Measurements from ENCODE around the gene SCYL1. TPM values are rescaled to one million over a fixed set of nuclear protein-coding genes. Genes with fewer than 3 reads are reported as not detected.

SCYL1 gene
- polyA plus RNA-seq, 2 donors, result 41.8 to 52.4 TPM

DNA sequence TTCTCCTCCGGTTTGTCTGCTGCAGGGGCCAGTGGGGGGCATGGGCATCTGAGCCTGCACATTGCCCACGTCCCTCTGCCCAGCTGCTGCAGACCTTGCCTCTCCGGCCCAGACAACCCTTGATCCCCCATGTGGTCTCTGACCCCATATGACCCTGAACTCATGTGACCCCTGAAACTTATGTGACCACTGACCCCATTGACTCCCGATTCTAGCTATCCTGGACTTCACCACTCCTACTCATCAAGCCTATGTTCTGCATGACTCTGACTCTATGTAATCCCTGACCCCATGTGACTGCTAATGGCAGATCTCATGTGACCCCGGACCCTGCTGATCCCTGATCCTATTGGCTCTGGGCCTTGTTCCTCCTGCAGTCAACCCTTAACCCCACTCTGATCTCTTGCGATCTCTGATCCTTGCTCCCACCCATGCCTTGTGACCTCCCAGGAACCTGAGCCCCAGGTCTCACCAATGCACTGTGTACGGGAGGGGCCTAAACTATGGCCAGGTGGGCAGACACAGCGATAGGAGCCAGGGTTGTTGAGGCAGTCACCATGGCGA, 27.6 kb downstream of the SCYL1 start:
- WGBS, 2 donors, result 74 to 84% methylated on average over 9 of the region's 9 CpGs
- no peak overlapping the region for H3K4me3 ChIP-seq (ENCODE audit: low read depth in 1 of 2, low read length in 2 of 2)
- H3K36me3 ChIP-seq (ENCODE audit: control insufficient read depth in 2 of 2, insufficient read depth in 2 of 2, low read length in 1 of 2), result peaks cover 0 to 5% of the 10 kb centered on the region in 2 donors
- H3K27ac ChIP-seq (ENCODE audit: low read depth in 2 of 2, low read length in 1 of 2), result no peak overlapping the region
- peaks cover 14 to 22% of the 10 kb centered on the region in 2 donors for H3K4me1 ChIP-seq (ENCODE audit: control insufficient read depth in 2 of 2, insufficient read depth in 2 of 2, low read length in 1 of 2)
- H3K27me3 ChIP-seq (ENCODE audit: control insufficient read depth in 1 of 2, insufficient read depth in 2 of 2, low read length in 2 of 2), result no peaks in the 10 kb centered on the region
- no peaks in the 10 kb centered on the region for H3K9me3 ChIP-seq (ENCODE audit: control insufficient read depth in 2 of 2, insufficient read depth in 1 of 2, low read depth in 1 of 2, low read length in 1 of 2)

DNA sequence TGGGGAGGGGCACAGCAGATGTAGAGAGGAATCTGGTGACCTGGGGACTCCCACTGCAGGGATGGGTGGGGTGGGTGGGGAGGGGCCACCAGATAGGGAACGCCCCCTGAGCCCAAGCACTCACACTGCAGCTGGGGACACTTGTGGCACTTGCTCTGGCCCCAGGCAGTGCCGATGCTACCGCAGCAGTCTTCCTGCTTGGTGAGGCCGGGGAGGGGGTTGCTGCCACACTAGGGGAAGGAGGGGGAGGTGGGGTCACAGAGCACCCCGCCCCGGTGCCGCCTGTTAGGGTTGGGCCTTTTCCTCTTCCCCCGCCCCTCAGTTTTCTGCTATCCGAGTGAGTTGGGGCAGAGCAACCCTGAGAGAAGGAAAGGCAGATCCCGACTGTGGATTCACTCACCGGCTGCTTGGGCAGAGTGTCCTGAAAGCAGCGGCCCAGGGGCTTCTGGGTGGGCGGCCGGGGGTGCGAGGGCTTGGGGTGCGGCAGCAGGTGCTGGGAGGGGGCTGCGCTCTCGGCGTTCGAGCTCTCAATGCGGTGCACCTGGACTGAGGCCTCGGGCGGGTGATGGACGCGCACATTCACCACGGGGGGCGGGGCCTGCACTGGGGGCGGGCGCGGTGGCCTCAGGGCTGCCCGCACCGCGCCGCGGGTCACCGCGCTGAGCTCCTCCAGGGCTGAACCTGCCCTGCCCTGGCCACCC, 28.6 kb downstream of the SCYL1 start:
- H3K27me3 ChIP-seq (ENCODE audit: control insufficient read depth in 1 of 2, insufficient read depth in 2 of 2, low read length in 2 of 2), result no peaks in the 10 kb centered on the region
- H3K4me3 ChIP-seq (ENCODE audit: low read depth in 1 of 2, low read length in 2 of 2), result no peak overlapping the region
- WGBS, 2 donors, result 73% methylated on average over 35 to 37 of the region's 37 CpGs
- H3K36me3 ChIP-seq (ENCODE audit: control insufficient read depth in 2 of 2, insufficient read depth in 2 of 2, low read length in 1 of 2), result peaks cover 0 to 3% of the 10 kb centered on the region in 2 donors
- no peak overlapping the region for H3K27ac ChIP-seq (ENCODE audit: low read depth in 2 of 2, low read length in 1 of 2)
- peaks cover 15 to 23% of the 10 kb centered on the region in 2 donors for H3K4me1 ChIP-seq (ENCODE audit: control insufficient read depth in 2 of 2, insufficient read depth in 2 of 2, low read length in 1 of 2)
- no peaks in the 10 kb centered on the region for H3K9me3 ChIP-seq (ENCODE audit: control insufficient read depth in 2 of 2, insufficient read depth in 1 of 2, low read depth in 1 of 2, low read length in 1 of 2)

DNA sequence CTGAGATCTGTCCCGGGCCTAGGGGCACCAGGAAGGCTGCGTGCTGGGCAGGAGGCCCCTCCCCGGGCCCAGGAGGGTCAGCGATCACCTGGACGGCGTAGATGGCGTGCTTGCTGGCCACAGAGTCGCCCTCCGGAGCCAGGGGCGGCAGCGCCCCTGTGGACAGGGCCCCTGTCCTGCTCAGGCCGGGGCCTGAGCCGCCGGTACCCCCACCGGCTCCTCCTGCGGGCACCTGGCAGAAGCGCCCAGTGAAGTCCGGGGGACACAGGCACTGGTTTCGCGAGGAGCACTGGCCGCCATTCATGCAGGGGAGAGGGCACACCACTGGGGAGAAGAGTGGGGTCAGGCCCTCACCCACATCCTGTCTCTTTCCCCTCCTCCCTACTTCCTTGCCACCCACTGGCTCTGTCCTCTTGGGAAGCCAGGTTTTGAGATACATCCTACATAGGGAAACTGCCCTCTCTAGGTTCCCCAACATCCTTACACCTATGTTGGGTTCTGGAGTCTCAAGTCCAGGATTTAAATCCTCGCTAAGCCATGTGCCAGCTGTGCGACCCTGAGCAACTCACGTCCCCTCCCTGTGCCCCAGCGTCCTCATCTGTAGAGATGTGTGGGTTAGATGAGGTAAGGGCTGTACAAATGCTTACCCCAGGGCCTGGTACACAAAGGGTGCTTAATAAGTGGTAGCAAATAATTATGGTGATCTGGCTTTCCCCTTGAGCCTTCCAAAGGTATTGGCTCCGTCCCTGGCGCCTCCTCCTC, 29.4 kb downstream of the SCYL1 start:
- H3K4me3 ChIP-seq (ENCODE audit: low read depth in 1 of 2, low read length in 2 of 2), result no peak overlapping the region
- H3K36me3 ChIP-seq (ENCODE audit: control insufficient read depth in 2 of 2, insufficient read depth in 2 of 2, low read length in 1 of 2), result peaks cover 0 to 3% of the 10 kb centered on the region in 2 donors
- no peaks in the 10 kb centered on the region for H3K27me3 ChIP-seq (ENCODE audit: control insufficient read depth in 1 of 2, insufficient read depth in 2 of 2, low read length in 2 of 2)
- peaks cover 15 to 23% of the 10 kb centered on the region in 2 donors for H3K4me1 ChIP-seq (ENCODE audit: control insufficient read depth in 2 of 2, insufficient read depth in 2 of 2, low read length in 1 of 2)
- WGBS, 2 donors, result 85 to 87% methylated on average over 25 to 27 of the region's 27 CpGs
- no peaks in the 10 kb centered on the region for H3K9me3 ChIP-seq (ENCODE audit: control insufficient read depth in 2 of 2, insufficient read depth in 1 of 2, low read depth in 1 of 2, low read length in 1 of 2)
- no peak overlapping the region for H3K27ac ChIP-seq (ENCODE audit: low read depth in 2 of 2, low read length in 1 of 2)

DNA sequence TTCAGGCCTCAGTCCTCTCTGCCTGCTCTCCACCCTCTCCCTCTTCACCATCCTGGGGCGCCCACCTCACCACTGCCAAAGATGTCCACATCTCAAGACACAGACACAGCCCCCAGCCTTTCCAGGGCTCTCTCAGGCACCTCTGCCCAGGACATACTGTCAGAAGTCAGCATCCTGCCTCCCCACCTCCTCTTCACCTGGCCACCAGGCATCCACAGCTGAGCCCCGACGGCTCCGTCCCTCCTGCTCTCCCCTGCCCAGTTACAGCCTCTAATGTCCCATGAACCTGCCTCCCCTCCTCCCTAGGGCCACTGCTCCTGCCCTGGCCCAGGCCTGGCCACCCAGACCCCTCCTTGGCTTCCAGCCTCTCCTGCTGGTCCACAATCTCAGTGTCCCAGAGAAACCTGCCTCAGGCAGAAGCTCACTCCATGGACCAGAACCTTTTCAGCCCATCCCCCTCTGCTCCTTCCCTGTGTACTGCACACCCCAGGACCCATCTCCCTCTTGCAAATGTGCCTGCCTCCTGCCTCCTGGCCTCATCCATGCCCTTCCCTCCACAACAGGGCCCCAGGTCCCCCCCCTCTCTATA, 30.1 kb downstream of the SCYL1 start:
- H3K9me3 ChIP-seq (ENCODE audit: control insufficient read depth in 2 of 2, insufficient read depth in 1 of 2, low read depth in 1 of 2, low read length in 1 of 2), result no peaks in the 10 kb centered on the region
- no peak overlapping the region for H3K4me3 ChIP-seq (ENCODE audit: low read depth in 1 of 2, low read length in 2 of 2)

DNA sequence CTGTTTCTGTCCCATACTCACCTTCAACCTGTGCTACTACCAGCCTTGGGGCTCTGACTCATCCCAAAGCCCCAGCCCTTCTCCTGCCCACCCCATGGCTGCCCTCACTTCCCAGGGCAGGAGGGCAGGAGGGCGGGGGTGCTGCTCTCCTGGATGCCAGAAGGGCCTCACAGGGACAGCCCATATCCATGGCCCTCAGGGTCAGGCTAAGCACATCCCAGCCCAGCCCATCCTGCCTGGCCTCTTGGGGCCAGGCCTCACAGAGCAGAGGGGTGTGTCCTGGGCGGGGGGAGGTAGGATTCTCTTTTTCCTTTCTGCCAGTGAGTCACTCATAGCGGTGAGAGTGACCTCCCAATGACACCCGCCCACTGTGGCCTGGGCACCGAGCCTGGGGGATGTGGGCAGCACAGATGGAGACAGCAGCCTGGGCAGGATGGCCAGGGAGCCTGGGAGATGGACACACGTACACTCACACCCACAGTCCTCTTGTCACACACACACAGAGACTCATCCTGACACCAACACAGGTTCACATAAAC, 30.9 kb downstream of the SCYL1 start:
- H3K9me3 ChIP-seq (ENCODE audit: control insufficient read depth in 2 of 2, insufficient read depth in 1 of 2, low read depth in 1 of 2, low read length in 1 of 2), result no peaks in the 10 kb centered on the region
- H3K27me3 ChIP-seq (ENCODE audit: control insufficient read depth in 1 of 2, insufficient read depth in 2 of 2, low read length in 2 of 2), result no peaks in the 10 kb centered on the region
- H3K27ac ChIP-seq (ENCODE audit: low read depth in 2 of 2, low read length in 1 of 2), result peak overlapping the region; percentile 30 to 82
- peaks cover 0 to 3% of the 10 kb centered on the region in 2 donors for H3K36me3 ChIP-seq (ENCODE audit: control insufficient read depth in 2 of 2, insufficient read depth in 2 of 2, low read length in 1 of 2)
- 24 to 35% methylated on average over 6 of the region's 6 CpGs for WGBS, 2 donors
- peaks cover 15 to 33% of the 10 kb centered on the region in 2 donors for H3K4me1 ChIP-seq (ENCODE audit: control insufficient read depth in 2 of 2, insufficient read depth in 2 of 2, low read length in 1 of 2)
- H3K4me3 ChIP-seq (ENCODE audit: low read depth in 1 of 2, low read length in 2 of 2), result no peak overlapping the region

More for the DNA sequence above, 30.1 kb downstream of the SCYL1 start:
- no peaks in the 10 kb centered on the region for H3K27me3 ChIP-seq (ENCODE audit: control insufficient read depth in 1 of 2, insufficient read depth in 2 of 2, low read length in 2 of 2)
- H3K27ac ChIP-seq (ENCODE audit: low read depth in 2 of 2, low read length in 1 of 2), result peak overlapping the region in 1 of 2 donors; percentile 82
- H3K4me1 ChIP-seq (ENCODE audit: control insufficient read depth in 2 of 2, insufficient read depth in 2 of 2, low read length in 1 of 2), result peaks cover 15 to 27% of the 10 kb centered on the region in 2 donors
- 78 to 85% methylated on average over 4 of the region's 4 CpGs for WGBS, 2 donors
- H3K36me3 ChIP-seq (ENCODE audit: control insufficient read depth in 2 of 2, insufficient read depth in 2 of 2, low read length in 1 of 2), result peaks cover 0 to 3% of the 10 kb centered on the region in 2 donors

DNA sequence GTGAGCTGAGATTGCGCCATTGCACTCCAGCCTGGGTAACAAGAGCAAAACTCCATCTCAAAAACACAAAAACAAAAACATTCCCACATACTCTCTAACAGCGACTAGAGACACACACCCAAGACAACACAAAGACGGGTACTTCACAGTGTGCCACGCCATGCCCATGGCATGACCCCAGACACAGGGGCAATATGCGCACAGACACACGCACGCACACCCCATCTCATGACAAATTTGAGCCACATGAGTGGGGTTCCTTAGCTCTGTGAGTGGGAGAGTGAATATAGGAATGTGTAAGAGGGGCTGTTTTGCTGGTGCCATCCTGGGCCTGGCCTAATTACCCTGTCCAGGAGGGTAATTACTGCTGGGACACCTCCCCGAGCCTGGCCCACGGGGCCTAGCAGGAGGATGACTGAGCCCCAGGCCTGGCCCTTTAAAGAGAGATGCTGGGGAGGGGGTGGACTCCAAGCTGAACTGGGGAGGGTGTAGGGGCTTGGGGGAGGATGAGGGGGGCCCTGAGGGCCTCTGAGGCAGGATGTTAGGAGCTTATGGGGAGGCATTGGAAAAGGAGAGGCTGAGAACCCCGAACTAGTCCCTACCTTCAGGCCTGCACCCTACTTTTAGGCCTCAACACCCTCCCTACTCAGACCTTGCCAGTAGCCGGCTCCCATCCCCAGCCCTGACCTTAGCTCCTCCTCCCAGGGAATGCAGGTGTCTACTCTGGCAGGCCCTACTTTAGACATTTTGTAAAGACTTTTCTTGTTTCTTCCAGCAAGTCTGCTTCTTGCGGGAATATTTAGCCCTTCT, 31.8 kb downstream of the SCYL1 start:
- H3K27me3 ChIP-seq (ENCODE audit: control insufficient read depth in 1 of 2, insufficient read depth in 2 of 2, low read length in 2 of 2), result no peaks in the 10 kb centered on the region
- H3K27ac ChIP-seq (ENCODE audit: low read depth in 2 of 2, low read length in 1 of 2), result peak overlapping the region; percentile 88 to 94
- no peaks in the 10 kb centered on the region for H3K9me3 ChIP-seq (ENCODE audit: control insufficient read depth in 2 of 2, insufficient read depth in 1 of 2, low read depth in 1 of 2, low read length in 1 of 2)
- 74 to 79% methylated on average over 12 of the region's 12 CpGs for WGBS, 2 donors
- H3K36me3 ChIP-seq (ENCODE audit: control insufficient read depth in 2 of 2, insufficient read depth in 2 of 2, low read length in 1 of 2), result peaks cover 0 to 3% of the 10 kb centered on the region in 2 donors
- peak overlapping the region in 1 of 2 donors; percentile 50 for H3K4me3 ChIP-seq (ENCODE audit: low read depth in 1 of 2, low read length in 2 of 2)
- H3K4me1 ChIP-seq (ENCODE audit: control insufficient read depth in 2 of 2, insufficient read depth in 2 of 2, low read length in 1 of 2), result peaks cover 15 to 34% of the 10 kb centered on the region in 2 donors

DNA sequence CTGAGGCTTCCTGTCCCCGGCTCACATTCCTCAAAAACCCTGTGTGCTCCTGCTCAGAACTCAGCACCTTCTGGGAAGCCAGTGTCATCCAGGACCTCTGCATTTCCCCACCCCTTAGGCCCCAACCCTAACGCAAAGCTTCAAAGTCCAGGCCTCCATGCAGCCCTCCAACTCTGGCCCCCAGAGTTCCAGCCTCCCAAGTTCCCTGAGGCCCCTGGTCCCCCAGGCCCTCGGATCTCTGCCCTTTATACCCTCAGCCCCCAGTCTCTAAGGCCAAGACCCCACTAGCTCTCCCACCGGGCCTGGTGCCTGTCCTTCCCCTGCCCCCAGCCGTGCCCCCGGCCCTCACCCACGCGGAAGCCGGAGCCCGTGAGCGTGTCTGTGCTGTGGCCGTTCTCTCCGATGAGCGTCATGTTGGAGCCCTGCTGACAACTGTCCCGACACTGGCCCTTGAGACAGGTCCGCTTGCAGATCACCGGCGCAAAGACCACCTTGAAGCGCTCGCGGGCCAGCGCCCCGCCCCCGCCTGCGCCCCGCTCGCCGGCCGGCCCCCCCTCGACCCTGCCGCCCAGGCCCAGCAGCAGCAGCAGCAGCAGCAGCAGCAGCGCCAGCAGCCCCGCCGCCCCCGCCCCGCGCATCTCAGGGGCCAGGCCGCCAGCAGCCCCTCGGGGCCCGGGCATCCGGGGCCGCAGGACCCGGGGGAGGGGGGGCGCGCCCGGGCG, 32.6 kb downstream of the SCYL1 start:
- Histone ChIP-seq H3K36me3 (ENCODE audit: control insufficient read depth in 2 of 2, insufficient read depth in 2 of 2, low read length in 1 of 2) (no peaks in the 10 kb centered on the region), H3K27me3 (ENCODE audit: control insufficient read depth in 1 of 2, insufficient read depth in 2 of 2, low read length in 2 of 2) (no peaks in the 10 kb centered on the region), H3K4me3 (ENCODE audit: low read depth in 1 of 2, low read length in 2 of 2) (peak overlapping the region; percentile 38 to 50), H3K9me3 (ENCODE audit: control insufficient read depth in 2 of 2, insufficient read depth in 1 of 2, low read depth in 1 of 2, low read length in 1 of 2) (no peaks in the 10 kb centered on the region), H3K27ac (ENCODE audit: low read depth in 2 of 2, low read length in 1 of 2) (peak overlapping the region; percentile 88 to 94), H3K4me1 (ENCODE audit: control insufficient read depth in 2 of 2, insufficient read depth in 2 of 2, low read length in 1 of 2) (peaks cover 15 to 34% of the 10 kb centered on the region in 2 donors)
- 4 to 7% methylated on average over 29 to 47 of the region's 47 CpGs for WGBS, 2 donors

DNA sequence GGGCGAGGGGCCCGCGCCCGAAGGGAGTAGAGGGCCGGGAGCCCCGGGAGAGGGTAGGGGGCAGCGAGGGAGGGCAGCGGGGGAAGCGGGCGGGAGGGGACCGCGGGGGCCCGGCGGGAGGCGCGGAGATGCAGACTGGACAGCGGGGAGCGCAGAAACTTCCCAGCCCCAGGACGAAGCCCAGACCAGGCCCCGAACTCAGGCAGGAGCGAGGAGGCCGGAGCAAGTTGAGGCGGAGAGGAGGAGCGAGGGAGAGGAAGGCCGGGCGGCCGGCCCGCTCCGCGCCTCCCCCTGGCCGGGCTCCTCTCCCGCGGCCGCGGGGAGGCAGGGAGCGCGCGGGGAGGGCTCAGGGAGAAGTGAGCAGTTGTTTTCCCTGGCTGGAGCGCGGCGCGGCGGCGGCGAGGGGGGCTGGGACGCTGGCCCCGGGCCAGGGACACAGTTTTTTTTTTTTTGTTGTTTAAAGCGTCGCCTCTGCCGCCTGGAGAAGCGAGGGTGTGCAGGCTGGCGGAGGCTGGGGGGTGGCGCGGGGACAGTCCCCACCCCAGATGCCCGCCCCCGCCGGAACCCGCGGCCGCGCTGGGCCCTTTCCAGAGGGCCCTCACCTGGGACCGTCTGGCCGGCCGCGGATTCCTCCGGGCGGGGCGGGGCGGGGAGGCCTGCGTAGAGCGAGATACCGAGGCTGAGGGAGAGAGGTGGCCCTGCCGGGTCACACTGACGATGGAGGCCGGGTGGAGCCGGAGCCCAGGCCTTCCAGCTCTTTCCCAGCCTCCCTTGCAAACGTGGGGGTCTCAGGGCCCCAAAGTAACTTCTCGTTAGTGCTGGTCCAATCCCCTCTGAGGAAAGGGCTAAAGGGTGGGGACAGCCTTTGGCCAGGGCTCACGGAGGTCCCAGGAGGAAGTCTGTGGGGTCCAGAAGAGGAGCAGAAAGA, 33.4 kb downstream of the SCYL1 start, which contains the start of gene LTBP3:
TSS of gene LTBP3 (minus strand) at position 358 of the 928 bp plus-strand sequence. CDS start 400 bp downstream, outside the sequence.
- Histone ChIP-seq H3K9me3 (ENCODE audit: control insufficient read depth in 2 of 2, insufficient read depth in 1 of 2, low read depth in 1 of 2, low read length in 1 of 2) (no peaks in the 10 kb centered on the region), H3K27me3 (ENCODE audit: control insufficient read depth in 1 of 2, insufficient read depth in 2 of 2, low read length in 2 of 2) (no peaks in the 10 kb centered on the region), H3K27ac (ENCODE audit: low read depth in 2 of 2, low read length in 1 of 2) (peak within 1 kb of the TSS; percentile 88 to 94), H3K4me3 (ENCODE audit: low read depth in 1 of 2, low read length in 2 of 2) (peak within 1 kb of the TSS; percentile 50 to 52), H3K36me3 (ENCODE audit: control insufficient read depth in 2 of 2, insufficient read depth in 2 of 2, low read length in 1 of 2) (no peaks in the 10 kb centered on the region), H3K4me1 (ENCODE audit: control insufficient read depth in 2 of 2, insufficient read depth in 2 of 2, low read length in 1 of 2) (peaks cover 15 to 34% of the 10 kb centered on the region in 2 donors)
- WGBS, 2 donors, result 1% methylated on average over 51 to 79 of the region's 79 CpGs

All from esophagus (tissue), 2 donors.